Measurements from ENCODE around the gene CTDSP2. TPM values are rescaled to one million over a fixed set of nuclear protein-coding genes. Genes with fewer than 3 reads are reported as not detected.

Gene CTDSP2
- total RNA-seq, 3 donors from 2014 or later: 30.9 to 41.7 (median 35.3) TPM

DNA sequence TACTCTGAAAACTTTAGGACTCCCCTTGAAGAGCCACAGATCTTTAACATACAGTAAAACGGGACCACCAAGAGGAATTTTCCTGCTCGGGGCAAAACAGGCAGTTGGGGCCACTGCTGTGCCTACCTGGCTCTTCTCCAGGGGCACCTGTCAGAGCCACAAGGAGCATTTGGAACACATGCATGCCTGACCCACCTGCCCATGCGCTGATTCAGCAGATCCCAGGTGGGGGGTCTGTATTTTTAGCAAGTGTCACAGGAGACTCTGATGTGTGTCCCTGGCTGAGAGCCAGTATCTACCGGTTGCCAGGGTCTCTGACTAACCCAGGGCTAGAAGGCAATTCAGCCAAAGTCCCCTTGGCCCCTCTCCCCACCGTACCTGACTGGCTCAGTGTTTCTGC, 6.5 kb downstream of the CTDSP2 start:
- DNase-seq: no peak
- no peaks in the 10 kb centered on the region for H3K27me3 Mint-ChIP-seq (ENCODE audit: low read depth)
- ATAC-seq: no peak
- peak overlapping the region; percentile 16 for H3K4me3 Mint-ChIP-seq
- peaks cover 95% of the 10 kb centered on the region for H3K4me1 Mint-ChIP-seq (ENCODE audit: low read depth)
- no peaks in the 10 kb centered on the region for H3K9me3 Mint-ChIP-seq
- H3K36me3 Mint-ChIP-seq (ENCODE audit: insufficient read depth): no peaks in the 10 kb centered on the region

DNA sequence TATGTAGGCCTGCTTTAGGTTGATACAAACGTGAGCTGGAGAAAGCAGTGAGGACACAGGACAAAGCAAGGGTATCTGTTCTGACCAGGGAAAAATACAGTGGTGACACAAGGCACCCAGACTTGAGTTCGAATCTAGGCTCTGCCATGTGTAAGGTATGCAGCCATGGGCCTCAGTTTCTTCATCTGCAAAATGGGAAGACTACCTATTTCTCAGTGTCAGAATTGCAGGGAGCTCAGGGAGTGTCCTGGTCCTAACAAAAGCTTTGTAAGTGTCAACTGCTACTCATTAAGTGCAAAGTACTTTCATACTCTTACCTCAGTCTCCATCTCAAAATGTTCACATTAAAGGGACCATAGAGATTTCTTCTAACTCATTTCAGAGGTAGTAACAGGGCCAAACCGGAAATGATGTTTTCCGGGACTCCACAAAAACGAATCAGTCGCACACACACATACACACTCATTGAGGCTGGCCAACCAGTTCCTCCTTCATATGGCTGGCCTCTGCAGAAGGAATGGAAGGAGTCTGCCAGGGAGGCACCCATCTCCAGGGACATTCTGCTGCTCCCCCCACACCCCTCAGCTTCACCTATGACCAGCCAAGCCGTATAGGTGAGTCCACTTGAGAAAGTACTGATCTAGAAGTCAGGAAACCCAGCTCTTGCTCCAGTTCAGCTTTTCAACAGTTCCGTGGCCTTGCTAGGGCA, 7.8 kb downstream of the CTDSP2 start:
- peak overlapping the region; percentile 16 for H3K4me3 Mint-ChIP-seq

DNA sequence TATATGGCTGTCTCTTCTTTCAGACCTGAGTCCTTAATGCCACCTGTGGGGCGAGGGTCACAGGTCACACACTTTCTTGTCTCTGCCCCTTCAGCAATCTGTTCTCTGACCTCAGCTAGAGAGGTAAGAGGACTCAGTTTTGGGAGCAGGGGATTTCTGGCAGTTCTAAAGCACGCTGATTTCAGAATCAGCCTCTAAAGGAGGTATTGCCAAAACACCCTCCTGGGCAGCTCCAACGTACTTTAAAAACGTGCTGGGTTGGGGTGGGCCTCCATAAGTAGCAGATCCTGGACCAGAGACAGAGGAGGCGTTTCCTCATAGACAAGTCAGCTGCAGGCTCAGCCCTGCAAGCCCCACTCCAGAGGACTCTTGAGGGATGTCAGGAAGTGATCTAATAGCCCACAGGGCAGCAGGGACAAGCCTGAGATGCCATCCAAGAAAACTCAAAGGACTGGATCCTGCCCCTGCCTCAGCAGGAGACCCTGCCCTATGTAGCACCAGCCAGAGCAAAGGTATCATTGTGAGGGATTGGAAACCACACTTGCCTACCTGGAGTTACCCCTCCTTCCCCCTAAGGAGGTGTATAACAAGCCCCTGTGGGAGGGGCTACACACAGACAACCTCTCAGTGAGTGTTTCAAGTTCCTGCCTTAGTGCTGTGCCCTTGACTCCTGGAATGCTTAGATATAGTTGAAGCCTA, 8.5 kb downstream of the CTDSP2 start:
- no peaks in the 10 kb centered on the region for H3K36me3 Mint-ChIP-seq (ENCODE audit: insufficient read depth)
- no peaks in the 10 kb centered on the region for H3K9me3 Mint-ChIP-seq
- ATAC-seq: peak; percentile 25 to 30
- H3K4me1 Mint-ChIP-seq (ENCODE audit: low read depth): peaks cover 96% of the 10 kb centered on the region
- H3K27me3 Mint-ChIP-seq (ENCODE audit: low read depth): no peaks in the 10 kb centered on the region
- no peak for DNase-seq
- H3K4me3 Mint-ChIP-seq: no peak overlapping the region

More for the DNA sequence above, 7.8 kb downstream of the CTDSP2 start:
- ATAC-seq: peak; percentile 51 to 56
- Mint-ChIP-seq H3K9me3 (no peaks in the 10 kb centered on the region), H3K27me3 (ENCODE audit: low read depth) (no peaks in the 10 kb centered on the region), H3K4me1 (ENCODE audit: low read depth) (peaks cover 96% of the 10 kb centered on the region), H3K36me3 (ENCODE audit: insufficient read depth) (no peaks in the 10 kb centered on the region)
- DNase-seq: no peak

DNA sequence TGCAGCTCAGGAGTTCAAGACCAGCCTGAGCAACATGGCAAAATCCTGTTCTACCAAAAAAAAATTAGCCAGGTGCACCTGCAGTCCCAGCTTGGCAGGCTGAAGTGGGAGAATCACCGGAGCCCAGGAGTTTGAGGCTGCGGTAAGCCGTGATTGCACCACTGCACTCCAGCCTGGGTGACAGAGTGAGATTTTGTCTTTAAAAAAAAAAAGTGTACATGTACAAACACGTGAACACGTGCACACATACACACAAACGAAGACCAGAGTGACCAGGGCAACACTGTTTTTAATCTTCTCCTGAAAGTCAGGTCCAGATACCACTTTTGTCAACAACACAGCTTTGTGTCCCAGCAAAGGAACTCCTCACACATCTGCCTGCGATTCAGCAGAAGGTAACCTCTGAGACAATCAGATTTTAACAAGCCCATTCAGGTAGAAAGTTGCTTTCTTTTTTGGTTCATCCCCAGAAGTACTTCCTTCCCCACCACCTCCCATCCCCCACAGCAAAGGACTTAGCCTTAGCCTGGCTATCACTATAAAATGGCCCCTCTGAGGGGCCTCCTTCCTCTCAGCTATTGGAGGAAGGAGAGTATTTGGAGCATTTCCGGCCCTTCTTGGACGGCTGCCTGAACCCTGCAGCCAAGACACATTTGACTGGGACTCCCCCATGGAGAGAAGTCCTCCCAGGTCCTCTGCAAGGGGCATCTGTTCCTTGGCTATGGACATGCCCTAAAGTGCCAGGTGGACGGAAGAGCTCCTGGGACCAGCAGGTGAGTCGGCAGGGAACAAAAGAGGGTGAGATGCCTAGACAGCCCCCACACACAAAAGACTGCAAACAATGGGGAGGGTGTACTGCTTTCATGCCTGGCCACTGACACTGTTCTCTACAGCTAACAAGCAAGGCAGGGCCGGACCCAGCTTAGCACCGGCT, 9.8 kb downstream of the CTDSP2 start:
- no peaks in the 10 kb centered on the region for H3K27me3 Mint-ChIP-seq (ENCODE audit: low read depth)
- peak; percentile 9 to 25 for ATAC-seq
- H3K4me3 Mint-ChIP-seq: peak overlapping the region; percentile 48
- H3K36me3 Mint-ChIP-seq (ENCODE audit: insufficient read depth): no peaks in the 10 kb centered on the region
- DNase-seq: no peak
- H3K4me1 Mint-ChIP-seq (ENCODE audit: low read depth): peaks cover 94% of the 10 kb centered on the region
- H3K9me3 Mint-ChIP-seq: no peaks in the 10 kb centered on the region

DNA sequence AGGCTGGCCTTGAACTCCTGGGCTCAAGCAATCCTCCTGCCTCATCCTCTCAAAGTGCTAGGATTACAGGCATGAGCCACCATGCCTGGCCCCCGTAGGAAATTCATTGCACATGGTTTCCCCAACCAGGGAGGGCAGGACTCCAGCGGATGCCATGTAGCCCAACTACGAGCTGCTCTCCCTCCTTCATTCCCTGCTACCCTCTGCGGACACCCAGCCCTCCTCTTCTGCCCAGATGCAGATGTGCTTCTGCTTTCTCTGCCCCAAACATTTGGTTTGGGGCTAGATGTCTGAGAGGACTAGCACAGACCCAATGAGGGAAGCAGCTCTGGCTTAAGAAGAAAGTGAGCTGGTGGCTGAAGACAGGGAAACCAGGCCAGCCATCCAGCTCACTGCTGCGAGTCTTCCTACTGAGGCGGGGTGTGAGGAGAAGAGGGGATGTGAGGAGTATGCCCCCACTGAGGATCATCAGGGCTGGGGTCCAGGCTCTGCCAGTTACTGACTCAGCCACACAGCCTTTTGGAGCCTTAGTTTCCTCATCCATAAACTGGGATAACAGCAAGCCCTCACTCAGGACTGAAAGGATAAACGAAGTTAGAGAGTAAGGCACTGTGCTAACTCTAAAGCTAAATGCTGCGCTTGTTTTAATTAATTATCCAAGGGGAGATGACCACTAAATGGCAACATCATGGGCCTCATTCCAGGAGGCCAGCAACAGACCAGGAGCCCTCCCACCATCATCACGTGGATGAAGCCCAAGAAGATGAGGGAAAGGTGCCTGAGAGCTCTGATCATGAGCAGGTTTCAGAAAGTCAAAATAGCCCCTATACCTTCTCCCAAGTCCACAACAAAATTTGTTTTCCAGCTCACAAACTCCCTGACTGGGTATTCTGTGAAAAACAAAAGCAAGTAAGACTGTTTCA, 10.9 kb downstream of the CTDSP2 start:
- DNase-seq (no peak), ATAC-seq (no peak)
- H3K4me1 Mint-ChIP-seq (ENCODE audit: low read depth): peaks cover 87% of the 10 kb centered on the region
- peak overlapping the region; percentile 48 for H3K4me3 Mint-ChIP-seq
- no peaks in the 10 kb centered on the region for H3K9me3 Mint-ChIP-seq
- H3K27me3 Mint-ChIP-seq (ENCODE audit: low read depth): no peaks in the 10 kb centered on the region
- no peaks in the 10 kb centered on the region for H3K36me3 Mint-ChIP-seq (ENCODE audit: insufficient read depth)

DNA sequence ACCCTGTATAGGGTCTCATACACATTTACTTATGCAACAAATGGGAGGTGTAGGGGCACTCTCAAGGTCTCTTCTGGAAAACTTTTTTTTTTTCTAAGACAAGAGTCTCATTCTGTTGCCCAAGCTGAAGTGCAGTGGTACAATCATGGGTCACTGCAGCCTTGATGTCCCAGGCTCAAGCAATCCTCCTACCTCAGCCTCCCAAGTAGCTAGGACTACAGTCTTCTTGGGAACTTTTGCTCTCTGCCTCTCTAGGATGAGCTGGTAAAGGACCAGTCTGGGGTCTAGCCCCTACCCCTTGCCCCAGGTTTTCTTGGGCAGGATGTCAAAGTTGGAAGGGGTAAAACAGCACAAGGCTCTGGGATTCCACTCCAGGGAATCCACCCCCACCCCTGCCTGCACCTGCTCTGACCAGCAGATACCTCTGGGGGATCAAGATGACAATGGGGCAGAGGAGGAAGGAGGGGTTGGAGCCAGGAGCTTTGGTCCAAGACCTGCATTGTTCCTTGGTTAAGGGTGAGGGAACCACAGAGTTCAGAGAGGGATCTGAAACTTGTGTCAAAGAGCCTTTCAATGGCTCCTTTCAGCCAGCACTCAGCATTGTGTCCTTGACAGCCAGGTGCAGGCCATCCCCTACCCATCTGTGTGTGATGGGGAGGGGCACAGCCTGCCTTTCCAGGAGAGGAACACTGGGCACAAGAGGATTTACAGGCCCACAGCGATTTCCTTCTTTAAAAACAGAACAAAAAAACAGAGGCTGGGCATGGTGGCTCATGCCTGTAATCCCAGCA, 12.2 kb downstream of the CTDSP2 start:
- peaks cover 85% of the 10 kb centered on the region for H3K4me1 Mint-ChIP-seq (ENCODE audit: low read depth)
- no peaks in the 10 kb centered on the region for H3K27me3 Mint-ChIP-seq (ENCODE audit: low read depth)
- H3K4me3 Mint-ChIP-seq: no peak overlapping the region
- H3K36me3 Mint-ChIP-seq (ENCODE audit: insufficient read depth): no peaks in the 10 kb centered on the region
- ATAC-seq (no peak), DNase-seq (no peak)
- H3K9me3 Mint-ChIP-seq: no peaks in the 10 kb centered on the region

DNA sequence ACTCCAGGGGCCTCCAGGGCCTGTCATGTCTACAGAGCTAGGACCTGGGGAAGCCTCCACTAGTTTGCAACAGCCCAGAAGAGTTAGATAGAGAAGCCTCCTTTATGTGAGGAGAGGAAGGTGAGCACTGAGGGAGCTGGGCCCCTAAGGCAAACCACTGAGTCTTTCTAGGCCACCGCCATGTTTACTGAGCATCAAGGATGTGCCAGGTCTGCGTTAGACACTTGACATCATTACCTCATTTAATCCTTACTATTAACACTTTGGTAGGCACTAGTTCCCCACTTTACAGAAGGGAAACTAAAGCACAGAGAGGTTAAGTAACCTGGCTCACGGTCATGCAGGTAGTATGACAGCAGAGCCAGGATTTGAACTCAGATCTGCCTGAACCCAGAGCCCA, 12.9 kb downstream of the CTDSP2 start:
- peaks cover under 1% of the 10 kb centered on the region for H3K36me3 Mint-ChIP-seq (ENCODE audit: insufficient read depth)
- peaks cover 83% of the 10 kb centered on the region for H3K4me1 Mint-ChIP-seq (ENCODE audit: low read depth)
- no peak overlapping the region for H3K4me3 Mint-ChIP-seq
- no peak for DNase-seq
- H3K9me3 Mint-ChIP-seq: no peaks in the 10 kb centered on the region
- no peak for ATAC-seq
- H3K27me3 Mint-ChIP-seq (ENCODE audit: low read depth): no peaks in the 10 kb centered on the region

DNA sequence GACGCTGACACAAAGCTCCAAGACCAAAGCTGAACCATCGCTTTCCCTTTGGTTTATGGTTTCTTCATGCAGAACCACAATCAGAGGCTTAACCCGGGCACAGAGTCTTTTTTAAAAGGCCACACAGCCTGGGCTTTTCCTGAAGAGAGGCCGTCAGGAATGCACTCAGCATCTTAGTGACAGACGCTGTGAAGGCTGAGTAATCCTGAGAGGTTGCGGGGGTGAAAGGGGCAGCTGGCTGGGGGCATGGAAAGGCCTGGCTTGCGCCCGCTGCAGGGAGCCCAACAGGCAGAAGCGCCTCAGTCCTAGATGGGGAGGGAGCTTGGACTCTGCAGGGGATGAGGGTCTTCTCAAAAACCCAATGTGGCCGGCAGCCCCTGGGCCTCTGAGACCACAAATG, 13.6 kb downstream of the CTDSP2 start:
- H3K4me3 Mint-ChIP-seq: no peak overlapping the region
- no peaks in the 10 kb centered on the region for H3K27me3 Mint-ChIP-seq (ENCODE audit: low read depth)
- DNase-seq (no peak), ATAC-seq (no peak)
- H3K9me3 Mint-ChIP-seq: no peaks in the 10 kb centered on the region
- H3K36me3 Mint-ChIP-seq (ENCODE audit: insufficient read depth): peaks cover 4% of the 10 kb centered on the region
- peaks cover 76% of the 10 kb centered on the region for H3K4me1 Mint-ChIP-seq (ENCODE audit: low read depth)

DNA sequence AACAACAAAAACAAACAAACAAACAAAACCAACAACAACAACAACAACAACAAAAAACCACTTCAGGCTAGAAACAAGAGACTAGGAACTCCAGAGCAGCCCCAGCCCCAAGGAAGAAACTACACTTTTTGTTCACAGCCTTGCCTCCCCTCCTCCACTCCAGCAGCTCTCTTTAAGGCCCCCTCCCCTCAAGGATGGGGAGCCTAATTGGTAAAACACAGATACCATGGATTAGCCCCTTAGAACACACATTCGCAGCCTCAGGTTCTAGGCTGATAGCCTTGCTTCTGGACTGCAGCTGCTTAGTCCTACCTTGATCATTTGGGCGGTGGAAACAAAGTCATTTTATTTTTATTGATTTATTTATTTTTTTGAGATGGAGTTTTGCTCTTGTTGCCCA, 16.1 kb downstream of the CTDSP2 start:
- no peak for ATAC-seq
- peaks cover 12% of the 10 kb centered on the region for H3K36me3 Mint-ChIP-seq (ENCODE audit: insufficient read depth)
- H3K4me1 Mint-ChIP-seq (ENCODE audit: low read depth): peaks cover 52% of the 10 kb centered on the region

DNA sequence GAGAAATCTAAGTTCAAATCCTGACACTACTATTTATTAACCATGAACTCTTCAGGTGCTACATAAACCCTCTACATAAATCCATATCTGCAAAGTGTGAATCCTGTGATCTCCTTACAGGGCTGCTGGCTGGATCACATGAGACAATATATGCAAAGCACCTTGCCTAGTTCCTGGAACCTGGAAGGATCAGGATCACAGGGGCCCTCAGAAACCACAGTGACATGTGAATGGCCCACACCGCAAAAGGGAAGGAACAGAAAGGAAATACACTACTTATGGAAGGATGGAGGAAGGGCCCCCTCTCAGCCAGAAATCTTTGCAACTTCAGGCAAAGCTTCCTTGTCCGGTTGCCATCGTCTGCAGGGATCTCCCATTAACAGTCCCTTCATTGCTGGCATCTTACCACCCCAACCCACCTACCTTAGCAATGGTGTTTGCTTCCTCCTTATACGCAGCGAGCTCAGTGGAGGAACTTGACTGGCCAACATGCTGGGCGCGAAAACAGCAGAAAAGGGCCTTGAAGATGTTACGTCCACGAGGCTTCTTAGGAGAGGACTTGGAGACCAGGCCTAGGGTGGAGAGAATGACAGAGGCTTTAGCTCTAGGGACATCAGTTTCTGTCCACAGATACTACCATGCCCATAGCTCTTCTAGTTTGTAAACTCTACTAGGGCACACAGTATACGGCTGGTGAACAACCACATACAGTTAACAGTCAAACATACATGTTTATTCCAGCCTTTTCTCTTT, 17.3 kb downstream of the CTDSP2 start:
- Mint-ChIP-seq H3K9me3 (no peaks in the 10 kb centered on the region), H3K27me3 (ENCODE audit: low read depth) (no peaks in the 10 kb centered on the region), H3K4me1 (ENCODE audit: low read depth) (peaks cover 42% of the 10 kb centered on the region), H3K4me3 (no peak overlapping the region), H3K36me3 (ENCODE audit: insufficient read depth) (peaks cover 18% of the 10 kb centered on the region)
- no peak for DNase-seq
- ATAC-seq: no peak

More for the DNA sequence above, 16.1 kb downstream of the CTDSP2 start:
- Mint-ChIP-seq H3K4me3 (no peak overlapping the region), H3K9me3 (no peaks in the 10 kb centered on the region), H3K27me3 (ENCODE audit: low read depth) (no peaks in the 10 kb centered on the region)
- DNase-seq: no peak

DNA sequence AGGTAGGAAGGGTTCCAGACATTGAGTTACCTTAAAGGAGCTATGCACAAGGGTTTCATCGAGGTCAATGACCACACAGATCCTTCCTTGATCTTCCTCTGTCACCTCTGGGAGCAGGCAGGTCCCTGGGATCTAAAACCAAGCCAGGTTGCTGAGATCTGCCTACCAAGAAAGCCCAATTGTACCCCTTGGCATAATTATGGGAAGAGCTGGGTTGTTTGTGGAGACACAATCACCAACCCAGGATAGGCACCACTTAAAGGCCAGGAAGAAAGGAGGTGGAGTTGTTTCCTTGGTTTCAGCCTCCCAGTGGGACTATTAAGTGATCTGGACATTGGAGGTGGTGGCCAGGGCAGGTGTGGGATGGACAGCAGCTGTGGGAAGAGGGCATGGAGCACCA, 19.6 kb downstream of the CTDSP2 start:
- ATAC-seq: no peak
- Mint-ChIP-seq H3K27me3 (ENCODE audit: low read depth) (no peaks in the 10 kb centered on the region), H3K9me3 (no peaks in the 10 kb centered on the region), H3K4me1 (ENCODE audit: low read depth) (peaks cover 22% of the 10 kb centered on the region), H3K4me3 (no peak overlapping the region), H3K36me3 (ENCODE audit: insufficient read depth) (peaks cover 29% of the 10 kb centered on the region)
- no peak for DNase-seq

DNA sequence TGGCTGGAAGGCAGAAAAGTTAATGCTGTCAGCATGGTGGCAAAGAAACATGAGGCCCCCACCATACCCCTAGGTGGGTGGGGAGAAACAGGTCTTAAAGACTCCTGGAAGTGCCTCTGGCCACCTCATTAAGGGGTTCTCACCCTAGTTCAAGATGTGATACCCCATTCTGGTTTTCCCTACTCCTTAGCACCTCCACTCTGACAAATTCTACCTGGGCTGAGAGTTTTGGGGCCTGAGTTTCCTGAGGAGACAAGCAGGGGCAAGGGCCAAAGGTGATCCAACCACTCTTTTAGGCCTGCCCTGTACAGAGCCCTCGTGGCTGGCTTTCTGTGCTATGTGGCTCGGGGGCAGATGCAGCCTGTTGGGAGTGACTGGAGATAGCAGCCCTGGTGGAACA, 20.1 kb downstream of the CTDSP2 start:
- no peak overlapping the region for H3K4me3 Mint-ChIP-seq
- H3K4me1 Mint-ChIP-seq (ENCODE audit: low read depth): peaks cover 16% of the 10 kb centered on the region
- no peak for DNase-seq
- no peaks in the 10 kb centered on the region for H3K27me3 Mint-ChIP-seq (ENCODE audit: low read depth)
- ATAC-seq: no peak
- no peaks in the 10 kb centered on the region for H3K9me3 Mint-ChIP-seq
- peaks cover 29% of the 10 kb centered on the region for H3K36me3 Mint-ChIP-seq (ENCODE audit: insufficient read depth)
